ENCODE results near the gene DENND5B. TPM values are rescaled to one million over a fixed set of nuclear protein-coding genes. Genes with fewer than 3 reads are reported as not detected.

Gene DENND5B
- total and polyA plus RNA-seq, 5 donors, result 9.6 to 38.7 (median 37.1) TPM

- peak; percentile 53 to 74 for ATAC-seq
- H3K9me3 ChIP-seq (ENCODE audit: control insufficient read depth, low read length), result no peaks in the 10 kb centered on the region
- H3K27me3 ChIP-seq (ENCODE audit: control insufficient read depth, insufficient read depth), result no peaks in the 10 kb centered on the region
- H3K27ac ChIP-seq (ENCODE audit: low read length), result no peak overlapping the region
- DNase-seq, result peak in 1 of 3 donors; percentile 19
- H3K4me1 ChIP-seq (ENCODE audit: control insufficient read depth, insufficient read depth, low read length), result no peaks in the 10 kb centered on the region
- intact Hi-C loops (cut with DNase I), result no loop called here
- WGBS, result 36% methylated on average over 10 of the region's 10 CpGs
- H3K4me3 ChIP-seq (ENCODE audit: low read length), result peak overlapping the region; percentile 38
Measured at GRCh38 chr12:31370531-31371255, 220.2 kb downstream of the DENND5B start.

- WGBS, result 41% methylated on average over 21 of the region's 21 CpGs
- ATAC-seq, result peak; percentile 77 to 84
- peak overlapping the region; percentile 38 for H3K4me3 ChIP-seq (ENCODE audit: low read length)
- no peaks in the 10 kb centered on the region for H3K9me3 ChIP-seq (ENCODE audit: control insufficient read depth, low read length)
- peak in 2 of 3 donors; percentile 61 to 74 for DNase-seq
- no peaks in the 10 kb centered on the region for H3K27me3 ChIP-seq (ENCODE audit: control insufficient read depth, insufficient read depth)
- no peaks in the 10 kb centered on the region for H3K4me1 ChIP-seq (ENCODE audit: control insufficient read depth, insufficient read depth, low read length)
- intact Hi-C loops (cut with DNase I), result no loop called here
- H3K27ac ChIP-seq (ENCODE audit: low read length), result no peak overlapping the region
Measured at GRCh38 chr12:31369712-31370521, 221.0 kb downstream of the DENND5B start.

- DNase-seq, result peak in 1 of 3 donors; percentile 52
- Histone ChIP-seq H3K27ac (ENCODE audit: low read length) (peak overlapping the region; percentile 17), H3K4me3 (ENCODE audit: low read length) (no peak overlapping the region), H3K27me3 (ENCODE audit: control insufficient read depth, insufficient read depth) (no peaks in the 10 kb centered on the region), H3K9me3 (ENCODE audit: control insufficient read depth, low read length) (no peaks in the 10 kb centered on the region), H3K4me1 (ENCODE audit: control insufficient read depth, insufficient read depth, low read length) (no peaks in the 10 kb centered on the region)
- peak in 1 of 2 donors; percentile 65 for ATAC-seq
- intact Hi-C loops (cut with DNase I), result no loop called here
- WGBS, result 38% methylated on average over 8 of the region's 8 CpGs
Measured at GRCh38 chr12:31368666-31369361, 222.1 kb downstream of the DENND5B start.

GRCh38 chr12:31366104-31366621 lies 224.8 kb downstream of the DENND5B start:
- 72% methylated on average over 11 of the region's 11 CpGs for WGBS

GRCh38 chr12:31363831-31364230 lies 227.1 kb downstream of the DENND5B start:
- intact Hi-C loops (cut with DNase I), result no loop called here
- Histone ChIP-seq H3K9me3 (ENCODE audit: control insufficient read depth, low read length) (no peaks in the 10 kb centered on the region), H3K27ac (ENCODE audit: low read length) (no peak overlapping the region), H3K27me3 (ENCODE audit: control insufficient read depth, insufficient read depth) (no peaks in the 10 kb centered on the region), H3K4me1 (ENCODE audit: control insufficient read depth, insufficient read depth, low read length) (no peaks in the 10 kb centered on the region), H3K4me3 (ENCODE audit: low read length) (no peak overlapping the region)
- WGBS, result 90% methylated on average over 2 of the region's 2 CpGs
- DNase-seq, result no peak
- ATAC-seq, result no peak

More at GRCh38 chr12:31366104-31366621, 224.8 kb downstream of the DENND5B start:
- Histone ChIP-seq H3K4me3 (ENCODE audit: low read length) (no peak overlapping the region), H3K27me3 (ENCODE audit: control insufficient read depth, insufficient read depth) (no peaks in the 10 kb centered on the region), H3K27ac (ENCODE audit: low read length) (no peak overlapping the region), H3K9me3 (ENCODE audit: control insufficient read depth, low read length) (no peaks in the 10 kb centered on the region), H3K4me1 (ENCODE audit: control insufficient read depth, insufficient read depth, low read length) (no peaks in the 10 kb centered on the region)
- DNase-seq (no peak), ATAC-seq (no peak)
- intact Hi-C loops (cut with DNase I), result no loop called here

GRCh38 chr12:31363416-31363809 lies 227.5 kb downstream of the DENND5B start:
- H3K27me3 ChIP-seq (ENCODE audit: control insufficient read depth, insufficient read depth), result no peaks in the 10 kb centered on the region
- intact Hi-C loops (cut with DNase I), result no loop called here
- H3K27ac ChIP-seq (ENCODE audit: low read length), result no peak overlapping the region
- no peaks in the 10 kb centered on the region for H3K9me3 ChIP-seq (ENCODE audit: control insufficient read depth, low read length)
- H3K4me1 ChIP-seq (ENCODE audit: control insufficient read depth, insufficient read depth, low read length), result no peaks in the 10 kb centered on the region
- ATAC-seq (no peak), DNase-seq (no peak)
- 65% methylated on average over 6 of the region's 6 CpGs for WGBS
- H3K4me3 ChIP-seq (ENCODE audit: low read length), result no peak overlapping the region

GRCh38 chr12:31362759-31363415 lies 228.0 kb downstream of the DENND5B start:
- H3K4me1 ChIP-seq (ENCODE audit: control insufficient read depth, insufficient read depth, low read length), result no peaks in the 10 kb centered on the region
- DNase-seq, result peak in 1 of 3 donors; percentile 47
- no peaks in the 10 kb centered on the region for H3K9me3 ChIP-seq (ENCODE audit: control insufficient read depth, low read length)
- intact Hi-C loops (cut with DNase I), result no loop called here
- H3K4me3 ChIP-seq (ENCODE audit: low read length), result no peak overlapping the region
- H3K27ac ChIP-seq (ENCODE audit: low read length), result no peak overlapping the region
- WGBS, result 48% methylated on average over 6 of the region's 6 CpGs
- no peaks in the 10 kb centered on the region for H3K27me3 ChIP-seq (ENCODE audit: control insufficient read depth, insufficient read depth)
- ATAC-seq, result peak in 1 of 2 donors; percentile 45

GRCh38 chr12:31362115-31362758 lies 228.7 kb downstream of the DENND5B start:
- Histone ChIP-seq H3K4me1 (ENCODE audit: control insufficient read depth, insufficient read depth, low read length) (no peaks in the 10 kb centered on the region), H3K4me3 (ENCODE audit: low read length) (no peak overlapping the region), H3K9me3 (ENCODE audit: control insufficient read depth, low read length) (no peaks in the 10 kb centered on the region), H3K27me3 (ENCODE audit: control insufficient read depth, insufficient read depth) (no peaks in the 10 kb centered on the region), H3K27ac (ENCODE audit: low read length) (no peak overlapping the region)
- 45% methylated on average over 13 of the region's 13 CpGs for WGBS
- DNase-seq (no peak), ATAC-seq (no peak)
- intact Hi-C loops (cut with DNase I), result no loop called here

- no peak for ATAC-seq
- no peak for DNase-seq
- Histone ChIP-seq H3K4me3 (ENCODE audit: low read length) (no peak overlapping the region), H3K27ac (ENCODE audit: low read length) (no peak overlapping the region), H3K9me3 (ENCODE audit: control insufficient read depth, low read length) (no peaks in the 10 kb centered on the region), H3K27me3 (ENCODE audit: control insufficient read depth, insufficient read depth) (no peaks in the 10 kb centered on the region), H3K4me1 (ENCODE audit: control insufficient read depth, insufficient read depth, low read length) (no peaks in the 10 kb centered on the region)
- intact Hi-C loops (cut with DNase I), result no loop called here
- 96% methylated on average over 14 of the region's 14 CpGs for WGBS
Measured at GRCh38 chr12:31361730-31362114, 229.2 kb downstream of the DENND5B start.

GRCh38 chr12:31355747-31356107 lies 235.2 kb downstream of the DENND5B start:
- Histone ChIP-seq H3K4me1 (ENCODE audit: control insufficient read depth, insufficient read depth, low read length) (no peaks in the 10 kb centered on the region), H3K4me3 (ENCODE audit: low read length) (no peak overlapping the region), H3K27me3 (ENCODE audit: control insufficient read depth, insufficient read depth) (no peaks in the 10 kb centered on the region), H3K9me3 (ENCODE audit: control insufficient read depth, low read length) (no peaks in the 10 kb centered on the region), H3K27ac (ENCODE audit: low read length) (no peak overlapping the region)
- DNase-seq (no peak), ATAC-seq (no peak)
- 70% methylated on average over 4 of the region's 4 CpGs for WGBS
- intact Hi-C loops (cut with DNase I), result no loop called here
